SK-N-SH (cell line): Measurements from ENCODE around the gene LAGE3.

ENCODE experiments used
- EZH2phosphoT487 ChIP-seq: fragments of 200-600 bp; sonication (generic); IDR thresholded peaks from 2 replicates; pipeline ENCODE4 v1.6.1; 2017; ENCODE audit warnings: low read depth, mixed run types, mild to moderate bottlenecking, antibody characterized with exemption, moderate library complexity, borderline replicate concordance
- FOXJ3 ChIP-seq: sonication (generic); formaldehyde crosslinking; IDR thresholded peaks from 2 replicates; pipeline ENCODE4 v1.5.1; 2020; ENCODE audit warnings: mild to moderate bottlenecking, missing genetic modification reagents
- FOXM1 ChIP-seq: IDR thresholded peaks from 2 replicates; pipeline ENCODE4 v1.4.0; 2012; ENCODE audit warnings: low read depth, mild to moderate bottlenecking
- GABPA ChIP-seq: IDR thresholded peaks from 2 replicates; pipeline ENCODE4 v1.4.0; 2012; ENCODE audit warnings: low read depth, mild to moderate bottlenecking
- NFIC ChIP-seq: IDR thresholded peaks from 2 replicates; pipeline ENCODE4 v1.4.0; 2012; ENCODE audit warnings: borderline replicate concordance
- NRF1 ChIP-seq: IDR thresholded peaks from 2 replicates; pipeline ENCODE4 v1.6.1; 2012; ENCODE audit warnings: low read depth, mild to moderate bottlenecking, low read length
- POLR2AphosphoS5 ChIP-seq: IDR thresholded peaks from 2 replicates; pipeline ENCODE4 v1.6.1; 2012; ENCODE audit warnings: low read depth, low read length
- REST ChIP-seq: IDR thresholded peaks from 2 replicates; pipeline ENCODE4 v1.6.1; 2012; ENCODE audit warnings: mild to moderate bottlenecking, low read depth, low read length, moderate library complexity
- RFX5 ChIP-seq: IDR thresholded peaks from 2 replicates; pipeline ENCODE4 v1.6.1; 2012; ENCODE audit warnings: mild to moderate bottlenecking, improper control_type of control experiment, low read length
- SIN3A ChIP-seq: IDR thresholded peaks from 2 replicates; pipeline ENCODE4 v1.6.1; 2012; ENCODE audit warnings: low read depth, mild to moderate bottlenecking, low read length, moderate library complexity, borderline replicate concordance
- SMC3 ChIP-seq: IDR thresholded peaks from 2 replicates; pipeline ENCODE4 v1.6.1; 2012; ENCODE audit warnings: low read depth, low read length, improper control_type of control experiment
- TF ChIP-seq, protein P1 (sequence below): fragments of 200-600 bp; sonication (generic); IDR thresholded peaks from 2 replicates; pipeline ENCODE4 v1.6.1; 2017; ENCODE audit warnings: antibody characterized with exemption, mild to moderate bottlenecking, moderate library complexity
- TF ChIP-seq, protein P2 (sequence below): IDR thresholded peaks from 2 replicates; pipeline ENCODE4 v1.4.0; 2012; ENCODE audit warnings: low read depth

DNA sequence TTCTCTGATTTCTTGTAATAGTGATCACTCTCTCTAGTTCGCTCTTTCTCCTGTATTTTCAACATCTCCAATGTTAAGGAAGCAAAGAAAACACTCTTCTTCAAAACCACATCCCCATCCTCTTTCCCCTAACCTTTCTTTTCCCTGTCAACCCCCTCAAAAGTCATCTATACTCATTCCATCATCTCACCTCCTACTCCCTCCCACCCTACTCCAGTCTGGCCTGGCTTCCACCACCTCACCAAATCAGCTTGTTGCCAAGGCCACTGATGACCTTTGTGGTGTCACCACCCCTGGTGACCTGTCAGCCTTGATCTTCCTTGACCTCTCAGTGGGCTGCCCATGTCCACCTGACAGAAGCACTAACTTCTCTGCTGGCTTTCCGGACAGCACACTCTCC, 34.6 kb upstream of the LAGE3 start:
- TF ChIP-seq, protein P1, sequence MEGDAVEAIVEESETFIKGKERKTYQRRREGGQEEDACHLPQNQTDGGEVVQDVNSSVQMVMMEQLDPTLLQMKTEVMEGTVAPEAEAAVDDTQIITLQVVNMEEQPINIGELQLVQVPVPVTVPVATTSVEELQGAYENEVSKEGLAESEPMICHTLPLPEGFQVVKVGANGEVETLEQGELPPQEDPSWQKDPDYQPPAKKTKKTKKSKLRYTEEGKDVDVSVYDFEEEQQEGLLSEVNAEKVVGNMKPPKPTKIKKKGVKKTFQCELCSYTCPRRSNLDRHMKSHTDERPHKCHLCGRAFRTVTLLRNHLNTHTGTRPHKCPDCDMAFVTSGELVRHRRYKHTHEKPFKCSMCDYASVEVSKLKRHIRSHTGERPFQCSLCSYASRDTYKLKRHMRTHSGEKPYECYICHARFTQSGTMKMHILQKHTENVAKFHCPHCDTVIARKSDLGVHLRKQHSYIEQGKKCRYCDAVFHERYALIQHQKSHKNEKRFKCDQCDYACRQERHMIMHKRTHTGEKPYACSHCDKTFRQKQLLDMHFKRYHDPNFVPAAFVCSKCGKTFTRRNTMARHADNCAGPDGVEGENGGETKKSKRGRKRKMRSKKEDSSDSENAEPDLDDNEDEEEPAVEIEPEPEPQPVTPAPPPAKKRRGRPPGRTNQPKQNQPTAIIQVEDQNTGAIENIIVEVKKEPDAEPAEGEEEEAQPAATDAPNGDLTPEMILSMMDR, result no peak
- TF ChIP-seq POLR2AphosphoS5 (no peak), FOXM1 (no peak), REST (no peak), RFX5 (no peak), FOXJ3 (CRISPR knock-in tag) (no peak), NFIC (no peak), EZH2phosphoT487 (no peak), SMC3 (no peak), GABPA (no peak), NRF1 (no peak), SIN3A (no peak)
- TF ChIP-seq, protein P2, sequence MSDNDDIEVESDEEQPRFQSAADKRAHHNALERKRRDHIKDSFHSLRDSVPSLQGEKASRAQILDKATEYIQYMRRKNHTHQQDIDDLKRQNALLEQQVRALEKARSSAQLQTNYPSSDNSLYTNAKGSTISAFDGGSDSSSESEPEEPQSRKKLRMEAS, result no peak
